Measurements from ENCODE around the gene GOLGA8J. TPM values are rescaled to one million over a fixed set of nuclear protein-coding genes. Genes with fewer than 3 reads are reported as not detected.
"Not testable (repeated sequence)": the region's sequence is repeated elsewhere in the genome, so short reads cannot be mapped to it uniquely, and the experiment has no call there.

The GOLGA8J gene
- polyA plus RNA-seq, 1 donor from 2014 or later = not detected

DNA sequence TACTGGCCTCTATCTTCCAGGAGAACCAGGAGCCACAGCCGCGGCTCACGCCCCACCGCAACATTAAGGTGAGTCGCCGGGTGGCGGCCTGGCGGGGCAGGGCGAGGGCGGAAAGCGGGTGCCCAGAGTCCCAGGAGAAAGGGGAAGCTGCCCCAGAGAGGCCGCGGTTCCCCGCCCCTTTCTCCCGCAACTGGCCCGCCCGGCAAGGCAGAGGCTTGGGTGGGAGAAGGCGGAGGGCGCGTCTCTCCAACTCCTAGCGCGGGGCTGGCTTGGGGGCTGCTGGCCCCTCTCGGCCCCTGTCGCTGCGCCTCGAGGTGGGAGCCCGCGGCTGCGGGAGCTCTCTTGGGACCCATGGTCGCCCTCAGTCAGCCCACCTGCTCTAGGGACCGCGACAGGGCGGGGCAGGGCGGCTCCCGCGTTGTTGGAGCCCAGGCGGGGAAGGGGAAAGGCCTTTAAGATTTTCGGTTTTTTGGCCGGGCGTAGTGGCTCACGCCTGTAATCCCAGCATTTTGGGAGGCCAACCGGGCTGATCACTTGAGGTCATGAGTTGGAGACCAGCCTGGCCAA lies 21.3 kb downstream of the GOLGA8J start:
- not testable (repeated sequence) for H3K9me3 ChIP-seq (ENCODE audit: low read length)

DNA sequence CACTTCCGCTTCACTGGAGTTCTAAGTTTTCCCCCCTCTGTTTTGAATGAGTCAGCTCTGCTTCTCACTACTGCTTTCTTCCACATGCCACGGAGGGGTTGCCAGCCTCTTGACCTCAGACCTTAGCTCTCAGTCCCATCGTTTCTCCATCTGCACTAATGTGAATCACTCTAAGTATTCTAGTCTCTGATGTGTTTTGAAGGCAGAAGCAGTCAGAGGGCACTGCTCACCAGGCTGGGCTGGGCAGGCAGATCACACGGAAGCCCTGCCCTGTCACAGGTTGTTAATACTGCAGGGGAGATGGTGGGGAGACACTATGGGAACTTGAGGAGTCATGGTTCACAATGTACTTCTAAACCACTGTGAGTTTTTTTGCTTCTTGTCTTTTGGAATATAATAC lies 27.8 kb downstream of the GOLGA8J start:
- not testable (repeated sequence) for H3K9me2 ChIP-seq (ENCODE audit: insufficient read depth, low read length); H3K36me3 ChIP-seq (ENCODE audit: insufficient read depth, low read length)

More for the DNA sequence above, 21.3 kb downstream of the GOLGA8J start:
- H2AFZ ChIP-seq (ENCODE audit: low read depth, low read length); H3K36me3 ChIP-seq (ENCODE audit: insufficient read depth, low read length); H3K9ac ChIP-seq (ENCODE audit: low read length); H3K27me3 ChIP-seq (ENCODE audit: insufficient read depth, low read depth, low read length); H4K20me1 ChIP-seq (ENCODE audit: insufficient read depth); H3K9me2 ChIP-seq (ENCODE audit: insufficient read depth, low read length); H3F3A ChIP-seq (ENCODE audit: insufficient read depth, low read length, poor library complexity, severe bottlenecking); H3K79me2 ChIP-seq (replicated peaks; ENCODE audit: insufficient read depth, low read length); H3K4me2 ChIP-seq (ENCODE audit: low read length); H3K27ac ChIP-seq (ENCODE audit: low read length): not testable (repeated sequence)
- peak overlapping the region; percentile 50 for H3K4me3 ChIP-seq (ENCODE audit: low read length)

GRCh38 chr15:30130066-30130465 lies 47.3 kb downstream of the GOLGA8J start:
- not testable (repeated sequence) for H4K20me1 ChIP-seq (ENCODE audit: insufficient read depth); H3K27ac ChIP-seq (ENCODE audit: low read length); H2AFZ ChIP-seq (ENCODE audit: low read depth, low read length); H3F3A ChIP-seq (ENCODE audit: insufficient read depth, low read length, poor library complexity, severe bottlenecking); H3K9me2 ChIP-seq (ENCODE audit: insufficient read depth, low read length); H3K36me3 ChIP-seq (ENCODE audit: insufficient read depth, low read length); H3K4me2 ChIP-seq (ENCODE audit: low read length); H3K9me3 ChIP-seq (ENCODE audit: low read length); H3K79me2 ChIP-seq (replicated peaks; ENCODE audit: insufficient read depth, low read length); H3K4me3 ChIP-seq (ENCODE audit: low read length); H3K27me3 ChIP-seq (ENCODE audit: insufficient read depth, low read depth, low read length); H3K9ac ChIP-seq (ENCODE audit: low read length)
- TF ChIP-seq, protein P1, sequence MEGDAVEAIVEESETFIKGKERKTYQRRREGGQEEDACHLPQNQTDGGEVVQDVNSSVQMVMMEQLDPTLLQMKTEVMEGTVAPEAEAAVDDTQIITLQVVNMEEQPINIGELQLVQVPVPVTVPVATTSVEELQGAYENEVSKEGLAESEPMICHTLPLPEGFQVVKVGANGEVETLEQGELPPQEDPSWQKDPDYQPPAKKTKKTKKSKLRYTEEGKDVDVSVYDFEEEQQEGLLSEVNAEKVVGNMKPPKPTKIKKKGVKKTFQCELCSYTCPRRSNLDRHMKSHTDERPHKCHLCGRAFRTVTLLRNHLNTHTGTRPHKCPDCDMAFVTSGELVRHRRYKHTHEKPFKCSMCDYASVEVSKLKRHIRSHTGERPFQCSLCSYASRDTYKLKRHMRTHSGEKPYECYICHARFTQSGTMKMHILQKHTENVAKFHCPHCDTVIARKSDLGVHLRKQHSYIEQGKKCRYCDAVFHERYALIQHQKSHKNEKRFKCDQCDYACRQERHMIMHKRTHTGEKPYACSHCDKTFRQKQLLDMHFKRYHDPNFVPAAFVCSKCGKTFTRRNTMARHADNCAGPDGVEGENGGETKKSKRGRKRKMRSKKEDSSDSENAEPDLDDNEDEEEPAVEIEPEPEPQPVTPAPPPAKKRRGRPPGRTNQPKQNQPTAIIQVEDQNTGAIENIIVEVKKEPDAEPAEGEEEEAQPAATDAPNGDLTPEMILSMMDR (IDR thresholded peaks at IDR 0.05; ENCODE audit: poor library complexity, severe bottlenecking) = peak; percentile 35
- peak; percentile 39 for TF ChIP-seq SMC3 (conservative IDR thresholded peaks at IDR 0.05; ENCODE audit: poor library complexity)

More for the DNA sequence above, 27.8 kb downstream of the GOLGA8J start:
- not testable (repeated sequence) for H3K27me3 ChIP-seq (ENCODE audit: insufficient read depth, low read depth, low read length); H3F3A ChIP-seq (ENCODE audit: insufficient read depth, low read length, poor library complexity, severe bottlenecking); H3K79me2 ChIP-seq (replicated peaks; ENCODE audit: insufficient read depth, low read length); H4K20me1 ChIP-seq (ENCODE audit: insufficient read depth); H3K4me2 ChIP-seq (ENCODE audit: low read length); H3K27ac ChIP-seq (ENCODE audit: low read length); H3K9me3 ChIP-seq (ENCODE audit: low read length); H3K4me3 ChIP-seq (ENCODE audit: low read length); H2AFZ ChIP-seq (ENCODE audit: low read depth, low read length); H3K9ac ChIP-seq (ENCODE audit: low read length)

- H3K4me2 ChIP-seq (ENCODE audit: low read length); H3K27me3 ChIP-seq (ENCODE audit: insufficient read depth, low read depth, low read length); H3K9me2 ChIP-seq (ENCODE audit: insufficient read depth, low read length); H3K79me2 ChIP-seq (replicated peaks; ENCODE audit: insufficient read depth, low read length); H3F3A ChIP-seq (ENCODE audit: insufficient read depth, low read length, poor library complexity, severe bottlenecking); H3K36me3 ChIP-seq (ENCODE audit: insufficient read depth, low read length); H3K27ac ChIP-seq (ENCODE audit: low read length); H3K9me3 ChIP-seq (ENCODE audit: low read length); H3K4me3 ChIP-seq (ENCODE audit: low read length); H2AFZ ChIP-seq (ENCODE audit: low read depth, low read length); H3K9ac ChIP-seq (ENCODE audit: low read length); H4K20me1 ChIP-seq (ENCODE audit: insufficient read depth): not testable (repeated sequence)
Measured at GRCh38 chr15:30134751-30135150, 52.0 kb downstream of the GOLGA8J start, which contains the start of gene GOLGA8T. TSS of gene GOLGA8T (plus strand) at chr15:30135051. CDS start at chr15:30135149, 98 bp downstream.

Small RNA genes within 50 kb of the gene (small RNA-seq; reads per million reads assigned to genes)
- 0 to 0.16 (median 0) reads per million in 3 experiments for gene RF00096
- gene RN7SL673P = 0 reads per million in 3 experiments

Other genes starting within 250 kb of the GOLGA8J start
- gene GOLGA8T, start 52.1 kb downstream of the GOLGA8J start, polyA plus RNA-seq = not detected in 2 replicates

Measured in neural cell (in vitro differentiated cells).